HG03064 (cell line): ENCODE measurements around the gene MNAT1.
"Not testable (repeated sequence)": the region's sequence is repeated elsewhere in the genome, so short reads cannot be mapped to it uniquely, and the experiment has no call there.

Experiments
- ATAC-seq: cut with Tn5 transposase; IDR thresholded peaks from one replicate; pipeline ENCODE4 v1.9.1; 2021; ENCODE audit warnings: low read depth; ENCODE audit not compliant: unreplicated experiment

The MNAT1 gene

DNA sequence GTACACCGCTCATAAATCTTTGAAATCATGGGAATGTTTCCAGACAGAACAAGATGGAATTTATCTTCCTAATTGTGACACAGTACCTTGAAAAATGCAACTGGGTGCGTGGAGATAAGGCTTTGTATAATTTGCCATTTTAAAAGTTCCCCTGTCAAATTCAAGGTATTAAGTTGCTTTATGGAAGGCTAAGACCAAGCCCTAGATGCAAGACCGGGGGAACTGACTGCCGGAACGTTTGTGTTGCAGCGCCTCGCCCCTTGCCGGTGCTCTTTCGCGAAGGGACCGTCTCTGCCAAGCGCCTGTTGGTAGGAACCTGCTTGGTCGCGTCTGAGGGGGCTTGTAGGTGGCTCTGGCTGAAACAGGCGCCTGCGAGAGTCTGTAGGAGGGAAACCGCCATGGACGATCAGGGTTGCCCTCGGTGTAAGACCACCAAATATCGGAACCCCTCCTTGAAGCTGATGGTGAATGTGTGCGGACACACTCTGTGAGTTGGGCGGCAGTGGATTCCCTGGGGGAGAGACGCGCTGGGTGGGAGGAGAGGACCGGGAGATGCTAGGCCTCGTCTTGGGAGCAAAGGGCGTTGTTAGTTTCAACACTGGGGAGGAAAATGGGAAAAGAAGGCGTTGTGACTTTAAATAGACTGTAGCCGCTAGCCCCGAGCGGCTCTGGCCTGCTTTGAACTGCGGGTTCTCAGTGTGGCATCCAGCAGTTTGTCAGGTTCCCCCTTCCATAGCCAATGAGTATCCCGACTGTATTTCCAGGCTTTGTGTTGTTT is at the start of gene MNAT1:
Gene MNAT1 (plus strand): TSS at position 297 of the 778 bp plus-strand sequence. CDS start 102 bp downstream, at position 399.
- ATAC-seq: peak; percentile 88

DNA sequence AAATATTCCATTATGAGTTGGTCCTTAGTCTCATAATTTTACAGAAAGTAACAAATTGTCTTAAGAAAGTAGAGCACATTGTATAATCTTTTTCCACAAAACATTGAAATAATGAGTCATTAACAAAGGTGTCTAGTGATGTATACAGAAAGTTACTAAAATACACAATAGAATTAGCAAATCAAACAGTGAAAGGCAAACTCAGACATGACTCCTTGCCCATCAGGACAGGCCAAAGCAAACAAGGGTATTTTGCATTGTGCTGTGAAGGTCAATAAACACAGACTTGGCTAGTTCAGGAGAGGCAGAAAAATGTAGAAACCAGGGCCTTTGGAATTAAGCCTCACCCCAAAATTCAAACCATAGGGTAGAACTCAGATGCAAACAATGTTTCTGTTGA is 47.7 kb upstream of the MNAT1 start:
- ATAC-seq: no peak

DNA sequence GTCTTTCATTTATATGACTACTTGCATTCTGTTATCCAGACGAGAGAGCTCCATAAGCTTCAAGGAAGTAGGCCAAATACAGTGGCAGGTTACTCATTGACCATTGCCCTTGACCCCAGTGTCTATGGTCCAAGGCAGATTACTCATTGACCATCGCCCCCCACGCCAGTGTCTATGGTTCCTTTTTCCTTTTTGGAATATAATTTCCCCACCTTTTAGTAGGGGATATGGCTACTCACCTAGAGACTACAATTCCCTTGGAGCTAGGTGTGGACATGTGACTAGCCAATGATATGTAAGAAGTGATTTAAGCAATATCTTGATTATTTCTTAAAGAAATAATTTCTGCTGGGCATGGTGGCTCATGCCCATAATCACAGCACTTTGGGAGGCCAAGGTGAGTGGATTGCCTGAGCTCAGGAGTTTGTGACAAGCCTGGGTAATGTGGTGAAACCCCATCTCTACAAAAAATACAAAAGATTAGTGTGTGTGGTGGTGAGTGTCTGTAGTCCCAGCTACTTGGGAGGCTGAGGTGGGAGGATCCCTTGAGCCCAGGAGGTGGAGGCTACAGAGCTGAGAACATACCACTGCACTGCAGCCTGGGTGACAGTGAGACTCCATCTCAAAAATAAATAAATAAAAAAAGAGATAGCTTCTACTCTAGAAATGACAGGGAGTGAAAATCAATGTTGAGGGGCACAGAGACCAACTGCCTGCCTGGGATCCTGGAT is 43.0 kb upstream of the MNAT1 start:
- ATAC-seq: no peak

GRCh38 chr14:60695327-60695726 is 39.2 kb upstream of the MNAT1 start:
- ATAC-seq: no peak

DNA sequence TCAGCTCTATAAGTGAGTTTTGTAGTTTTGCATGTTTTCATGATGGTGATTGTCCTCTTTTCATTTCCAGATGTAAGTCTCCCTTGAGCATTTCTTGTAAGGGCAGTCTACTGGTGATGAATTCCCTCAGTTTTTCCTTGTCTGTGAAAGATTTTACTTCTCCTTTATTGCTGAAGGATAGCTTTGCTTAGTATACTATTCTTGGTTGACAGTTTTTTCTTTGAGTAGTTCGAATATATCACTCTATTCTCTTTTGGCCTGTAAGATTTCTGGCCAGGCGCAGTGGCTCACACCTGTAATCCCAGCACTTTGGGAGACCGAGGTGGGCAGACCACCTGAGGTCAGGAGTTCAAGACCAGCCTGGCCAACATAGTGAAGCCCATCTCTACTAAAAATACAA is 34.0 kb upstream of the MNAT1 start:
- no peak for ATAC-seq

GRCh38 chr14:60705100-60705499 is 29.5 kb upstream of the MNAT1 start:
- no peak for ATAC-seq

GRCh38 chr14:60707858-60708257 is 26.7 kb upstream of the MNAT1 start:
- ATAC-seq: no peak

DNA sequence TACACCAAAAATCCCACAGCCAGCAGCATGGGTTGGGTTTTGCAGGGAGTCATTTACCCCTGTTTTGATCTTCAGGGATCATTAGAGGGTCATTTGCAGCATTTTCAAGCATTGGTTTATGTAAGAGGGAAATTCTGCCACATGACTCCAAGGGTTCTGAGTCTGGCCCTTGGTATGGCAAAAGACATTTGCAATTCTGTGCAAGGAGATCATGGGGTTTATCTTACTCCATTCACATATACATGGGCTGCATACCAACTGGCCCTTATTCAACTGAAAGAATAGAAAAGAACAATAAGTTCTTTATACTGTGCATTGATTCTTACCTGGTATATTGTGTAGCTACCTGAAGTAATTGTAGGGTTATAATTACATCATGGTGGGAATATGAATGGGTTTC is 24.1 kb upstream of the MNAT1 start:
- ATAC-seq: no peak

GRCh38 chr14:60713513-60713912 is 21.0 kb upstream of the MNAT1 start:
- ATAC-seq: no peak

DNA sequence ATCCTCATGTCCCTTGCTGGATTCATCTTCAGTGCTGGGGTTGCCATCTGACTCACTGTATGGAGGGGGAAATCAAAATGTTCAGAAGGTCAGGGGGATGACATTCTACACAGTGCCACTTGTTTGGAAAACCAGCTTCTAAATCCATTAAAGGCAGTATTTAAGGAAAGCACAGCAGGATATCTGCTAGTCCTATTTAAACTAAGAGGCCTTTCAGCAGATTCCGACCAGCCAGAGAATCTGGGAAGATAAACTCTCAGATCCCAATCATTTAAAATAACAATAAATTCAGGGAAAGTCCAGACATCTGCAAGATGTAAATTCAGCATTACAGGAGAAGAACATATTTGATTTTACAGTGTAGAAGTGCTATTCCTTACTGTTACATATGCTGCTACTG is 14.2 kb upstream of the MNAT1 start:
- ATAC-seq: no peak

- no peak for ATAC-seq
Observed at GRCh38 chr14:60720962-60721325, 13.6 kb upstream of the MNAT1 start.

- no peak for ATAC-seq
Observed at GRCh38 chr14:60721326-60722106, 13.0 kb upstream of the MNAT1 start.

DNA sequence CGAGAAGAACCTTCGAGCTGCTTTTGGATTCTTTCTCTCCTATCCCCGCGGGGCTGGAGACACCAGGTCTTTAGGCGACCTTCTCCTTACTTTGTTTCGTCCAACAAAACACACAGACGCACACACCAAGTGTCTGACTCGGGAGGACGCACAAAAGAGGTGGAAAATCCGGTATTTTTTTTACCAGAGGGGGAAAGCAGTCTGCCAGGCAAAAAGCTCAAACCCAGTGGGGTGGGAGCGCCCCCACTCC is 12.5 kb upstream of the MNAT1 start:
- ATAC-seq: no peak

DNA sequence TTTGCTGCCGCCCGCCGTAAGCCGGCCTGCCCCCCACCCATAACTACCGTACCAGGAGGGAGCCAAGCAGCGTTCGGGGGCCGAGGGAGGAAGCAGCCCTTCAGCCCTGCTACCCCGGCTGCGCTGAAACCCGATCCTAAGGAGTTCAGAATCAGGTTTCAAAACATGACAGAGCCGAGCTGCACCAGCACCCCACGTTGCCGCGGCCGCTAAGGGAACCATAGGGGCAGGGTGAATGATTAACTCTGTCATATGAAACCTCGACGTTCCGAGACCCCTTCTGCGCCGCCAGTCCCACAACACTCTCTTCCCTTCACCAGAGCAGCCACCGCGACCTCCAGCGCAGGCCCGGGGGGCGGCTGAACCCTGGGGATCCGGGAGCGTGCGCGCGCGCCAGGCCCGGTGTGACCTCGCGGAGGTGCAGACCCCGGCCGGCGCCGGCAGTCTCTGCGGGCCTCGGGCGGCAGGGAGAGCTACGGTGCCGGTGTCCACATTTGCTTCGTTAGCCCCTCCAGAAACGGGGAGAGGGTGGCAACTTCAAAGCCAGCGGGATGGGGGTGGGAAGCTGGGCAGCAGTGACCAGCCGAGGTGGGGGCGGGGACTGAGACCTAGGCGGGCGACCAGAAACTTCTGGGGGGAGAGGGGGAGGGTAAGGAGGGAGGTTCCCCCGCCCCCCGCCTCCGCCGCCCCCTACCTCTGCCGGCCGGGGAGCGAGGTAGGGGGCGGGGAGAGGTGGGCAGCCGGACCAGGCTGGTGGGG is 12.0 kb upstream of the MNAT1 start:
- no peak for ATAC-seq

GRCh38 chr14:60723116-60723906 is 11.2 kb upstream of the MNAT1 start:
- peak; percentile 37 for ATAC-seq

DNA sequence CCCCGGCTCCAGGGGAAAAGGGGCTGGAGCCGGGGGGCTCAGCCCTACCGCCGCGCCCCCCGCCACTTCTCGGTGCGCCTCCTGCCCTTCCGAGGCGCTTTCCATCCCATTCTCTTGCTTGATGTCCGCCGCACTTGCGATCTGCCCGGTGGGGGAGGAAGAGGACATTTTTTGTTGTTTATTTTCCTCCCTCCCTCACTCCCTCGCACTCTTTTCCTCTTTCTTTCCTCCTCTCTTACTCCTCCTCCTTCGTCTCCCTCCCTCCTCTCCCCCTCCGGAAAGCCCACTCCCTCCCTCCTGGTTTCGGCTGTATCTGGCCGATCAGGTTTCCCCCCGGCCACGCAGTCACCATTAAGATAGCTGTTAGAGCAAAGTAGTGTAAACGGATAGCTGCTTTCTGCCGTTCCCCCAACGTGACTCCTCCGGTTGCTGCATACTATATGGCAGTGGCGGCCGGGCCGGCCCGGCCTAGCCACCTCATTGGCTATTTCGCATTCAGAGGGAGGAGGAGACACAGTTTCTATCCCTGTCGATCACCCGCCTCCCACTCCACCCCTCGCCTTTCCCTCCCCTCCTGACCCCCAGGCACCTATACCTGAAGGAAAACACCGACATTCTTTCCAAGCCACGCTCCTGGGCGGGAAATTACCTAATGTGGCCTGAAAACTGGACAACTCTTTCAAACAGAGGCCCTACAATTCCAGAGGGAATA is 10.5 kb upstream of the MNAT1 start, which contains the start of gene SIX4:
Gene SIX4 (minus strand): TSS at position 445 of the 712 bp plus-strand sequence. CDS start 277 bp downstream, at position 168.
- peak; percentile 53 for ATAC-seq

- not testable (repeated sequence) for ATAC-seq
Observed at GRCh38 chr14:60731291-60731690, 3.3 kb upstream of the MNAT1 start.

DNA sequence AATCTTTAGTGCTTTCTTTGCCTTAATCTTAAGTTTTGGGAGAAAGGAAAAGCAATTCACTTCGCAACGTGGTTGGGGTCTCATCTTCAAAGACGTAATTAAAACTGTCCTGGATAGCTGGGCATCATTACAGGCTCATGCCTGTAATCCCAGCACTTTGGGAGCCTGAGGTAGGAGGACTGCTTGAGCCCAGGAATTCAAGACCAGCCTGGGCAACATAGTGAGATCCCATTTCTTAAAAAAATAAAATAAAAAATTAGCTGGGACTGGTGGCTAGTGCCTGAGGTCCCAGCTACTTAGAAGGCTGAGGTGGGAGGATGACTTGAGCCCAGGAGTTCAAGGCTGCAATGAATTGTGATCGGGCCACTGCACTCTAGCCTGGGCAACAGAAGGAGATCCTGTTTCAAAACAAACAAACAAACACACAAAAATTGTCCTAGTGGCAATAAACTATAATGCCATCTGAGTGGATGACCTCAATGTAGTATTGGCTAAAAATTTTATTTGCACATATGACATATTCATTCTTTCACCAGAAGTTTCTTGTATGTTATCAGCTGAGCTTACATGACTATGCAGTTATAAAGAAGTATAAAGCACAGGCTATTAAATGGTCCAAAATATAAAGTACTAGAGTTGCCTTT is 1.6 kb upstream of the MNAT1 start:
- no peak for ATAC-seq

GRCh38 chr14:60735416-60735815 is 855 bp downstream of the MNAT1 start:
- no peak for ATAC-seq
